NCI-H748 (cell line): Measurements from ENCODE around the gene TFB2M.

ENCODE experiments used
- DNase-seq: peaks from one replicate; lab custom pipeline; 2025; ENCODE audit not compliant: unreplicated experiment; lab: John Stamatoyannopoulos, UW

The TFB2M gene

GRCh38 chr1:246516126-246516525 is 49.9 kb downstream of the TFB2M start:
- no peak for DNase-seq

DNA sequence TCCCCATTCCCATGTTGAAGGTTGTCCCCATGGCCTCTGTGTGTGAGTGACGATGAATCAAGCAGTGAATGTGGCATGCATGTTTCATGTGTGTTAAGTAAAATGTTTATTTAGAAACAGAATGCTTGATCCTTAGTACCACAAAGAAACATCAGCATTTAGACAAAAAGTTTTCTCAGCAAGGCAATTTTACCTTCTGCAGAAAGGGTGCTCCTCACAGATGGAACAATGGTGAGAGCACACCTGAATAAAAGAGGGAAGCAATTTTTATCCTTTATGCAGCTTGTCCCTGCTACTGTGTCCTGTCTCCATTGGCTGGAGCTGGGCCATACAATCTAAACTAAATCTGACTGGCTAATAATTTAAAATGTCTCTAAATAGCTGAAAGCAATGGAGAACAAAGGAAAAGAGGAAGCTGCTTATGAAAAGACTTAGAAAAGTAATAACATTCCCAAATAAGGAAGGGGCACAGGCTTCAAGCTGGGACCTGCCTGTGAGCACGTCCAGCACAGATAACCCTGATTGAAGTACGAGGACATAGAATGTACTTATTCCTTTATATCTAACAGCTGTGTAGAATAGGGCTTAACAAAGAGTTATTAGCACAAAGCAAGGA is 50.6 kb downstream of the TFB2M start:
- DNase-seq = no peak

DNA sequence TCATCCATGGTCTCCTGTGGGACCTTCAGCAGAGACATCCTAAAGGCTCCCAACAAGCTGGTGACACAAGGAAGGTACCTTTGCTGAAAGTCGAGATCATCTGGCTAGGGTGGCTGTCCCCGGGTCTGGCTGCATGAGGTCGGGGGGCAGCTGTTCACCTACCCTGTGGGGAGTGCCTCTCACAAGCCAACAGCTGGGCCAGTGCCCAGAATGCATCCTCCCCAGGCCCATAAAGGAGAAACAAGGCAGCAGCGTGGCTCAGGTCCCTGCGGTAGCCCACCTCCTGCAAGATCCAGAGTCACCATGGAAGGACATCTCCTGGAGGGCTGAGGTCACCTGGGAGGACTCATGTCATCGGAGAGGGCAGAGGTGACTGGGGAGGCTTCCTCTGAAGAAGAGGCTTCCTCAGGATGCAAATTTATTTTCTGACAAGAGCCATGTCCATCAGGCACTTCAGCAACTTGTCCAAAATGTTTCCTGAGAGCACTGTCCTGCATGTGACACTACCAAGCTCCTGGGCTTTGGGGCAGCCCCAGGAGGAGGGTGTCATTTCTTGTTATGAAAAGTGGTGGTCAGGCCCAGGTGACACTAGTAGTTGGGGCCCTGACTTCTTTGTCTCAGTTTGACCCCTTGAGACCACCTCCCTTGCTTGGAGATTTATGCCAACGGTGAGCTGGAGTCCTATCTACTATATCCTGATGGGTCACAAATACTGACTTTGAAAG is 52.3 kb downstream of the TFB2M start:
- DNase-seq = no peak

GRCh38 chr1:246513041-246513440 is 53.0 kb downstream of the TFB2M start:
- no peak for DNase-seq

- no peak for DNase-seq
These were observed 53.4 kb downstream of the TFB2M start for GRCh38 chr1:246512635-246513034.

- DNase-seq = no peak
These were observed 53.8 kb downstream of the TFB2M start for GRCh38 chr1:246512230-246512629.

- no peak for DNase-seq
These were observed 54.9 kb downstream of the TFB2M start for GRCh38 chr1:246511203-246511602.

- DNase-seq = no peak
These were observed 55.7 kb downstream of the TFB2M start for GRCh38 chr1:246510147-246511030.

DNA sequence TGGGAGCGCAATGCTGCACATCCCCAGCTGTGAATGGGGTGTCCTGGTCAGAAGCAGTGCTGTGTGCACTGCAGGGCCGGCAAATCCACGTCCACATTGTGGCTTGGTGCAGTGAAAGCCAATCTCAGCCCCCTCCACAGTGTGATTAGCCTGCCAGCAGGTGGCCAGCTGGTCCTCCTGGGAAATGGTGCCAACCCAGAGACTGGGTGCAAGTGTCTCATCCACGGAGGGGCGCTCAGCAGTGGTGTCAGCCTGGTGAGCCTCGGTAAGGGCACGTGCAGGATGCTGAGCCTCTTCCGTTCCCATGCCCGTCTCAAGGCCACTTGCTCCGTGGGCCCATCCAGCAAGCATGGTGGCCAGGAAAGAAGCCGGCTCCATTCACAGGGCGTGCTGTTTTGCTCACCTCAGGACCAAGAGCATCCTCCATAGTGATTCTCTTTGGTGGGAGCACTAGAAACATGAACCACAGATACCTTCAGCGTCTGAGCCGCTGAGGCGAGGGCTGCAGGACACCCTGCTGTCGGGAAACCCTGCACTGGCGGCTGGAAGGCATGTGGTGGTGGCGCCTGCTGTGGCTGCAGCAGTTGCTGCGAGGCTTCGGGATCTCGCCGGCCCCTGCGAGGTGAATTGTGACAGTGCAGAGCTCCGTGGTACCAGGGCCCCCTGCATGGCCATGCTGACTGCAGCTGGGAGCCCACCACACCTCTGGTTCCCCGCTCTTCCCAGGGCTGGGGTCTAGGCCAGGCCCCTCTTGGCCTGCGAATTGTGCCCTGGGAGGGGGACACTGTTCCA is 57.0 kb downstream of the TFB2M start:
- DNase-seq = no peak

DNA sequence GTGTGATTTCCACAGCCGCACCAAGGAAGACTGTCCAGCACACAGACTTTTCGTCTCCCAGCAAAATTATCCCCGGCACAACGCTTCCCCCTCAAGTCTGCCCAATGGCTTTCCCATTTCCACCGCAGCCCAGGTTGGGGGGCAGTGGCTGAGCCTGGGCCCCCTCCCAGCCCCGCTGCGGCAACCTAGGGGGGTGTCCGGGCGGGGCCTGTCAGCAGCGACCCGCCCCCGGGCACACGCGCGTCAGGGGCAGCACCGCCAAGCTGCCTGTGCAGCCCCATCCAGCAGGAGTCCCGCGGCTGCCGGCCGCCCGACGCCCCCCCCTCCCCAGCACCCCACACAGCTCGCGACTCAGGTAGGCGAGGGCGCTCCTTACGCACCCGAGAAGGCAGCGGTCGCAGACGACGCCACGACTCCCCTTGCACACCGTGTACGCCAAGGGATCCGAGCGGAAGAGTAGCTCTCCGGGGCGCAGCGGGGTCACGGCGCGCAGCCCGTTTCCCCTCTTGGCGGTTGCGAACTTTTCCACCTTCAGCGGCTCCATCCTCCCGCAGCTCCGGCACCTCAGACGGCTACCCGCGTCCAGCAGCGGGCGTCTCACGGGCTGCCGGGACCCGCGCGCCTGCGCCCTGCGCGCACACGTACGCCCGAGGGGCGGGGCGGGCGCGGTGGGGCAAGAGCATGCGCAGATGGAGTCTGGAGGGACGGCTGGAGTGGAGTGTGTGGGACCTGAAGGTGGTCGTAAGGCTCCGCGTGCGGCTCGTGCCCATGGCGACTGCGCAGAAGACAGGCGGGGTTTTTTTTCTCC is 59.2 kb downstream of the TFB2M start, which contains the start of gene SMYD3:
Gene SMYD3 (minus strand): TSS at position 606 of the 808 bp plus-strand sequence.
- peak; percentile 82 for DNase-seq

GRCh38 chr1:246506367-246506673 is 59.7 kb downstream of the TFB2M start:
- peak; percentile 28 for DNase-seq

- DNase-seq = peak; percentile 49
These were observed 62.7 kb downstream of the TFB2M start for GRCh38 chr1:246503341-246503740.

DNA sequence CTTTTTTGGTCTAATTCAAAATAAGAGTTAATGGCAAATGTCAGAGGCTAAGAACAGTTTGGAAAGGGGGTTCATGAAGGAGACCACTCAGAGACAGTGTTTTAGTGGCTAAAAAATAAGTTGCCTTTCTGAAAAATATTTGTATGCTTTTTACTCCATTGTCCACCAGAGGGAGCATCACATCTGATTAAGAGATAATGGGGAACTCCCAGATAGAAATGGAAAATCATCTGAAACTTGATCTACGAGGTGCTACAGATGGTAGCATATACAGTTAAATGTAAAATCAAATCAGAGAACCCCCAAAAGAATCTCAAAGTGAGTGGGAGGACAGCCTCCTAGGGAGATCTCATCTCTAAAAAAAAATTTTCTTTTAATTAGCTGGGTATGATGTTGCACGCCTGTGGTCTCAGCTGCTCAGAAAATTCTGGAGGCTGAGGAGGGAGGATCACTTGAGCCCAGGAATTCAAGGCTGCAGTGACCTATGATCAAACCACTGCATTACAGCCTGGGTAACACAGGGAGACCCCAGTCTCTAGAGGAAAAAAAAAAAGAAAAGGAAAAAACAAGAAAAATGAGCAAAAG is 68.6 kb downstream of the TFB2M start:
- DNase-seq = peak; percentile 67

GRCh38 chr1:246492611-246493245 is 73.3 kb downstream of the TFB2M start:
- peak; percentile 66 for DNase-seq

GRCh38 chr1:246491551-246492053 is 74.5 kb downstream of the TFB2M start:
- no peak for DNase-seq
